ENCODE data around the gene EBF3. TPM values are rescaled to one million over a fixed set of nuclear protein-coding genes. Genes with fewer than 3 reads are reported as not detected.

The EBF3 gene
- total RNA-seq, 5 donors from 2014 or later (not counting 1 experiment from before 2014, with no cell fraction given) = not detected

- H3K27me3 Mint-ChIP-seq = peaks cover 28 to 31% of the 10 kb centered on the region in 2 donors
- no peak for DNase-seq
- POLR2A ChIA-PET = no interaction called here
Observed at GRCh38 chr10:130003787-130004613, 39.9 kb upstream of the EBF3 start.

GRCh38 chr10:130003166-130003565 is 39.1 kb upstream of the EBF3 start:
- Mint-ChIP-seq H3K27ac (no peak overlapping the region), H3K4me3 (no peak overlapping the region), H3K36me3 (no peaks in the 10 kb centered on the region), H3K4me1 (no peaks in the 10 kb centered on the region), H3K9me3 (peaks cover 7 to 14% (median 7%) of the 10 kb centered on the region in 3 donors), H3K27me3 (peaks cover 24 to 30% of the 10 kb centered on the region in 2 donors)
- WGBS (ENCODE audit: insufficient coverage) = 80% methylated on average over 7 of the region's 9 CpGs
- DNase-seq = no peak
- Histone ChIP-seq H3K36me3 (ENCODE audit: control insufficient read depth in 2 of 2, extremely low read depth in 1 of 2, insufficient read depth in 1 of 2, low read length in 1 of 2) (no peaks in the 10 kb centered on the region), H3K27me3 (replicated peaks in 1 of 2; ENCODE audit: control insufficient read depth in 2 of 2, extremely low read depth in 1 of 2, insufficient read depth in 2 of 2, low read length in 1 of 2) (peaks cover 0 to 8% of the 10 kb centered on the region in 2 experiments), H3K4me3 (ENCODE audit: control insufficient read depth in 1 of 2, extremely low read depth in 1 of 2, low read length in 1 of 2) (no peak overlapping the region), H3K4me1 (ENCODE audit: control insufficient read depth in 1 of 2, extremely low read depth in 1 of 2, insufficient read depth in 2 of 2, low read length in 2 of 2) (no peaks in the 10 kb centered on the region), H3K9me3 (no peaks in the 10 kb centered on the region), H3K27ac (ENCODE audit: low read length) (no peak overlapping the region)
- ChIA-PET CTCF (no interaction called here), POLR2A (no interaction called here)
- ATAC-seq (replicated peaks in 1 of 4) = no peak

More at GRCh38 chr10:130003787-130004613, 39.9 kb upstream of the EBF3 start:
- Histone ChIP-seq H3K27me3 (replicated peaks in 1 of 2; ENCODE audit: control insufficient read depth in 2 of 2, extremely low read depth in 1 of 2, insufficient read depth in 2 of 2, low read length in 1 of 2) (peaks cover 0 to 8% of the 10 kb centered on the region in 2 experiments), H3K4me1 (ENCODE audit: control insufficient read depth in 1 of 2, extremely low read depth in 1 of 2, insufficient read depth in 2 of 2, low read length in 2 of 2) (no peaks in the 10 kb centered on the region), H3K9me3 (no peaks in the 10 kb centered on the region), H3K36me3 (ENCODE audit: control insufficient read depth in 2 of 2, extremely low read depth in 1 of 2, insufficient read depth in 1 of 2, low read length in 1 of 2) (no peaks in the 10 kb centered on the region), H3K27ac (ENCODE audit: low read length) (no peak overlapping the region), H3K4me3 (ENCODE audit: control insufficient read depth in 1 of 2, extremely low read depth in 1 of 2, low read length in 1 of 2) (no peak overlapping the region)
- no peak for ATAC-seq (replicated peaks in 1 of 4)
- Mint-ChIP-seq H3K4me3 (no peak overlapping the region), H3K27ac (no peak overlapping the region), H3K36me3 (no peaks in the 10 kb centered on the region), H3K9me3 (peaks cover 0 to 6% (median 0%) of the 10 kb centered on the region in 3 donors), H3K4me1 (no peaks in the 10 kb centered on the region)
- CTCF ChIA-PET = no interaction called here
- WGBS (ENCODE audit: insufficient coverage) = 77% methylated on average over 5 of the region's 8 CpGs

DNA sequence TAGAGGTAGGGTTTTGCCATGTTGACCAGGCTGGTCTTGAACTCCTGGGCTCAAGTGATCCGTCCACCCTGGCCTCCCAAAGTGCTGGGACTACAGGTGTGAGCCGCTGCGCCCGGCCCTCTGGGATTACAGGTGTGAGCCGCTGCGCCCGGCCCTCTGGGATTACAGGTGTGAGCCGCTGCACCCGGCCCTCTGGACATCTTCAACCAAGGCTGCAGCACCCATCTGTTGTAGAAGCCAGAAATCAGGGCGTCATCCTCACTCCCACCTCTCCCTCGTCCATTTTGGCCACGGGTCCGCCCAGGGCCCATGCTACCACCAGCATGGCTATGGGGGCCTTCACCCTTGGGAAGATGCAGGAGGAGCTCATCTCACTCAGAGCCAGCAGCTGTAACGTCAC is 38.5 kb upstream of the EBF3 start:
- ChIA-PET POLR2A (no interaction called here), CTCF (no interaction called here)
- Mint-ChIP-seq H3K36me3 (no peaks in the 10 kb centered on the region), H3K27me3 (peaks cover 22 to 30% of the 10 kb centered on the region in 2 donors), H3K27ac (no peak overlapping the region), H3K4me1 (no peaks in the 10 kb centered on the region), H3K4me3 (no peak overlapping the region), H3K9me3 (peaks cover 7 to 20% (median 13%) of the 10 kb centered on the region in 3 donors)
- DNase-seq (no peak), ATAC-seq (replicated peaks in 1 of 4) (no peak)
- Histone ChIP-seq H3K9me3 (no peaks in the 10 kb centered on the region), H3K36me3 (ENCODE audit: control insufficient read depth in 2 of 2, extremely low read depth in 1 of 2, insufficient read depth in 1 of 2, low read length in 1 of 2) (no peaks in the 10 kb centered on the region), H3K27me3 (replicated peaks in 1 of 2; ENCODE audit: control insufficient read depth in 2 of 2, extremely low read depth in 1 of 2, insufficient read depth in 2 of 2, low read length in 1 of 2) (peaks cover 0 to 8% of the 10 kb centered on the region in 2 experiments), H3K27ac (ENCODE audit: low read length) (no peak overlapping the region), H3K4me1 (ENCODE audit: control insufficient read depth in 1 of 2, extremely low read depth in 1 of 2, insufficient read depth in 2 of 2, low read length in 2 of 2) (no peaks in the 10 kb centered on the region), H3K4me3 (ENCODE audit: control insufficient read depth in 1 of 2, extremely low read depth in 1 of 2, low read length in 1 of 2) (no peak overlapping the region)
- WGBS (ENCODE audit: insufficient coverage) = 81% methylated on average over 9 of the region's 14 CpGs

DNA sequence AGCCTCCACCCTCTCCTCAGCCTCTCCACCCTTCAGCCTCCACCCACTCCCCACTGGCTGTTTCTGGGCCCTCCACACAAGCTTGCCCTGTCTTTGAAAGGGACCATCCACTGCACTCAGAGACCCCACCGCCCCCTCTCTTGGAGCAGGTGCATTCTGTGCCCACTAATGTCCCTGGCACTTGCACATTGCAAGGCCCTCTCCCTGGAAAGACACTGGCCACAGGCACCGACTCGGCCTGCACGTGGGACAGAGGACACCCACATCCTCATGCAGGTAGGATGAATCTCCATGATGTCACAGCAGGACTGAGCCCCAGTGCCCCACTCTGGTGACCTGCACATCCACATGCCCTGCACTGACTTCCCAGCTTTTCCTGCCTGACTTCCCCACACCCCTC is 36.8 kb upstream of the EBF3 start:
- peaks cover 19 to 32% of the 10 kb centered on the region in 2 donors for H3K27me3 Mint-ChIP-seq
- H3K9me3 Mint-ChIP-seq = peaks cover 7 to 21% (median 15%) of the 10 kb centered on the region in 3 donors
- WGBS (ENCODE audit: insufficient coverage) = 67% methylated on average over 1 of the region's 4 CpGs
- CTCF ChIA-PET = no interaction called here
- no peaks in the 10 kb centered on the region for H3K4me1 Mint-ChIP-seq
- Histone ChIP-seq H3K4me1 (ENCODE audit: control insufficient read depth in 1 of 2, extremely low read depth in 1 of 2, insufficient read depth in 2 of 2, low read length in 2 of 2) (no peaks in the 10 kb centered on the region), H3K36me3 (ENCODE audit: control insufficient read depth in 2 of 2, extremely low read depth in 1 of 2, insufficient read depth in 1 of 2, low read length in 1 of 2) (no peaks in the 10 kb centered on the region), H3K27me3 (replicated peaks in 1 of 2; ENCODE audit: control insufficient read depth in 2 of 2, extremely low read depth in 1 of 2, insufficient read depth in 2 of 2, low read length in 1 of 2) (peaks cover 0 to 8% of the 10 kb centered on the region in 2 experiments), H3K9me3 (no peaks in the 10 kb centered on the region), H3K4me3 (ENCODE audit: control insufficient read depth in 1 of 2, extremely low read depth in 1 of 2, low read length in 1 of 2) (no peak overlapping the region), H3K27ac (ENCODE audit: low read length) (no peak overlapping the region)
- H3K36me3 Mint-ChIP-seq = no peaks in the 10 kb centered on the region
- DNase-seq (no peak), ATAC-seq (replicated peaks in 1 of 4) (no peak)
- H3K4me3 Mint-ChIP-seq = no peak overlapping the region
- POLR2A ChIA-PET = no interaction called here
- no peak overlapping the region for H3K27ac Mint-ChIP-seq

GRCh38 chr10:129999140-129999539 is 35.1 kb upstream of the EBF3 start:
- H3K36me3 ChIP-seq (ENCODE audit: control insufficient read depth in 2 of 2, extremely low read depth in 1 of 2, insufficient read depth in 1 of 2, low read length in 1 of 2) = no peaks in the 10 kb centered on the region
- Mint-ChIP-seq H3K27ac (no peak overlapping the region), H3K4me1 (no peaks in the 10 kb centered on the region), H3K9me3 (peaks cover 7 to 19% (median 18%) of the 10 kb centered on the region in 3 donors), H3K4me3 (no peak overlapping the region), H3K27me3 (peaks cover 18 to 25% of the 10 kb centered on the region in 2 donors), H3K36me3 (no peaks in the 10 kb centered on the region)
- no CpG with 5 or more reads among the region's 4 CpGs for WGBS (ENCODE audit: insufficient coverage)
- no peaks in the 10 kb centered on the region for H3K4me1 ChIP-seq (ENCODE audit: control insufficient read depth in 1 of 2, extremely low read depth in 1 of 2, insufficient read depth in 2 of 2, low read length in 2 of 2)
- H3K4me3 ChIP-seq (ENCODE audit: control insufficient read depth in 1 of 2, extremely low read depth in 1 of 2, low read length in 1 of 2) = no peak overlapping the region
- no peak for ATAC-seq (replicated peaks in 1 of 4)
- H3K27me3 ChIP-seq (replicated peaks in 1 of 2; ENCODE audit: control insufficient read depth in 2 of 2, extremely low read depth in 1 of 2, insufficient read depth in 2 of 2, low read length in 1 of 2) = peaks cover 0 to 5% of the 10 kb centered on the region in 2 experiments
- no peak overlapping the region for H3K27ac ChIP-seq (ENCODE audit: low read length)
- DNase-seq = no peak
- ChIA-PET POLR2A (no interaction called here), CTCF (no interaction called here)
- no peaks in the 10 kb centered on the region for H3K9me3 ChIP-seq

- ChIA-PET POLR2A (no interaction called here), CTCF (no interaction called here)
- WGBS (ENCODE audit: insufficient coverage) = 70% methylated on average over 1 of the region's 1 CpG
- H3K4me3 Mint-ChIP-seq = no peak overlapping the region
- Histone ChIP-seq H3K4me1 (ENCODE audit: control insufficient read depth in 1 of 2, extremely low read depth in 1 of 2, insufficient read depth in 2 of 2, low read length in 2 of 2) (no peaks in the 10 kb centered on the region), H3K4me3 (ENCODE audit: control insufficient read depth in 1 of 2, extremely low read depth in 1 of 2, low read length in 1 of 2) (no peak overlapping the region), H3K9me3 (no peaks in the 10 kb centered on the region), H3K27me3 (replicated peaks in 1 of 2; ENCODE audit: control insufficient read depth in 2 of 2, extremely low read depth in 1 of 2, insufficient read depth in 2 of 2, low read length in 1 of 2) (peaks cover 0 to 13% of the 10 kb centered on the region in 2 experiments), H3K36me3 (ENCODE audit: control insufficient read depth in 2 of 2, extremely low read depth in 1 of 2, insufficient read depth in 1 of 2, low read length in 1 of 2) (no peaks in the 10 kb centered on the region), H3K27ac (ENCODE audit: low read length) (no peak overlapping the region)
- H3K27ac Mint-ChIP-seq = no peak overlapping the region
- no peaks in the 10 kb centered on the region for H3K36me3 Mint-ChIP-seq
- peaks cover 34 to 47% of the 10 kb centered on the region in 2 donors for H3K27me3 Mint-ChIP-seq
- no peaks in the 10 kb centered on the region for H3K4me1 Mint-ChIP-seq
- ATAC-seq (replicated peaks in 1 of 4) (no peak), DNase-seq (no peak)
- peaks cover 11 to 33% (median 23%) of the 10 kb centered on the region in 3 donors for H3K9me3 Mint-ChIP-seq
Observed at GRCh38 chr10:129993621-129994020, 29.5 kb upstream of the EBF3 start.
